HCT116 (cell line): ENCODE measurements around the gene LHX4. TPM values are rescaled to one million over a fixed set of nuclear protein-coding genes. Genes with fewer than 3 reads are reported as not detected.

Source experiments
- ATAC-seq: fragments of 200-7000 bp; cut with Tn5 transposase; 2 replicates; pipeline ENCODE4 v1.9.1; 2020; ENCODE audit warnings: mild to moderate bottlenecking, moderate library complexity
- BruUV-seq: library from RNA; stranded (reverse); fragments of 400-500 nt; replicated peaks from 2 replicates; lab custom pipeline; 2021; lab: Mats Ljungman, UMichigan
- CTCF ChIA-PET: fragments of 300-600 bp; sonication (Branson Sonifier 250); formaldehyde crosslinking; loops from one replicate; lab custom pipeline; 2021; ENCODE audit warnings: antibody characterized with exemption; lab: Charles Lee
- POLR2A ChIA-PET: fragments of 300-600, 350-600 bp; sonication (Branson Sonifier 250); formaldehyde crosslinking; loops from one replicate; lab custom pipeline; 2021; ENCODE audit warnings: antibody characterized with exemption; lab: Charles Lee
- RAD21 ChIA-PET, 2 experiments: fragments of 300-600 bp; sonication (Branson Sonifier 250); formaldehyde crosslinking; loops; one replicate each; lab custom pipeline; 2023; ENCODE audit warnings: low total read pairs in 2 of 2; ENCODE audit not compliant: uncharacterized antibody in 2 of 2, unreplicated experiment in 2 of 2, low non-redundant PET in 1 of 2; lab: Charles Lee
- DNase-seq: peaks from one replicate; pipeline ENCODE4 v3.0.0-alpha.2; 2010; ENCODE audit warnings: low read depth, low spot score
- H2AFZ ChIP-seq: fragments of 200-600 bp; shearing (Covaris generic), sonication (generic); 2 replicates; pipeline ENCODE4 v1.6.1; 2017; ENCODE audit warnings: low read depth, mixed run types, mixed read lengths, antibody characterized with exemption, low read length; ENCODE audit not compliant: poor library complexity, severe bottlenecking
- H3K27ac ChIP-seq: 2 replicates; pipeline ENCODE4 v1.5.1; 2012; ENCODE audit warnings: low read depth, low read length
- H3K27me3 ChIP-seq: fragments of 200-600 bp; sonication (generic); 2 replicates; pipeline ENCODE4 v1.6.1; 2016; ENCODE audit warnings: mixed run types, low read length, mixed read lengths; ENCODE audit not compliant: insufficient read depth
- H3K36me3 ChIP-seq, 2 experiments: fragments of 200-500 bp in 1 of 2; fragments of 200-600 bp in 1 of 2; sonication (Bioruptor generic) in 1 of 2; sonication (generic) in 1 of 2; 2 replicates each; pipeline versions ENCODE4 v1.5.1 to v1.6.1; 2014 to 2016; ENCODE audit warnings: low read length in 2 of 2, inconsistent platforms in 1 of 2, mixed read lengths in 1 of 2, mixed run types in 1 of 2; ENCODE audit not compliant: insufficient read depth in 2 of 2, control insufficient read depth in 1 of 2
- H3K4me1 ChIP-seq, 2 experiments: fragments of 200-600 bp in 1 of 2; sonication (generic) in 1 of 2; 2 replicates each; pipeline versions ENCODE4 v1.5.1 to v1.6.1; 2012 to 2017; ENCODE audit warnings: low read length in 2 of 2, inconsistent platforms in 1 of 2, mild to moderate bottlenecking in 1 of 2, mixed read lengths in 1 of 2, mixed run types in 1 of 2, moderate library complexity in 1 of 2; ENCODE audit not compliant: insufficient read depth in 2 of 2, control insufficient read depth in 1 of 2
- H3K4me2 ChIP-seq: fragments of 200-600 bp; sonication (generic); 2 replicates; pipeline ENCODE4 v1.6.1; 2017; ENCODE audit warnings: mixed run types, low read length, mixed read lengths
- H3K4me3 ChIP-seq, 2 experiments: fragments of 200-600 bp in 1 of 2; sonication (generic) in 1 of 2; replicated peaks in 1 of 2; 2 replicates each; pipeline ENCODE4 v1.5.1; 2011 to 2016; ENCODE audit warnings: low read length in 2 of 2, control low read depth in 1 of 2, low read depth in 1 of 2, mild to moderate bottlenecking in 1 of 2, mixed read lengths in 1 of 2, mixed run types in 1 of 2
- H3K79me2 ChIP-seq: fragments of 200-600 bp; sonication (generic); 2 replicates; pipeline ENCODE4 v1.6.1; 2017; ENCODE audit warnings: mild to moderate bottlenecking, mixed run types, low read length, moderate library complexity, mixed read lengths; ENCODE audit not compliant: insufficient read depth
- H3K9ac ChIP-seq: fragments of 200-600 bp; sonication (generic); 2 replicates; pipeline ENCODE4 v1.6.1; 2016; ENCODE audit warnings: low read length, mixed read lengths
- H3K9me2 ChIP-seq: fragments of 200-600 bp; sonication (generic), shearing (Covaris generic); 2 replicates; pipeline ENCODE4 v1.6.1; 2017; ENCODE audit warnings: mixed run types, mild to moderate bottlenecking, moderate library complexity; ENCODE audit not compliant: insufficient read depth
- H3K9me3 ChIP-seq, 2 experiments: fragments of 200-500 bp in 1 of 2; fragments of 200-600 bp in 1 of 2; sonication (Bioruptor generic) in 1 of 2; sonication (generic) in 1 of 2; 2 replicates each; pipeline ENCODE4 v1.6.1; 2014 to 2017; ENCODE audit warnings: low read length in 2 of 2, mixed read lengths in 2 of 2, inconsistent platforms in 1 of 2, low read depth in 1 of 2, mild to moderate bottlenecking in 1 of 2, mixed run types in 1 of 2, moderate library complexity in 1 of 2; ENCODE audit not compliant: control insufficient read depth in 1 of 2, insufficient read depth in 1 of 2
- H4K20me1 ChIP-seq: fragments of 200-600 bp; sonication (generic), shearing (Covaris generic); 2 replicates; pipeline ENCODE4 v1.6.1; 2017; ENCODE audit warnings: mixed run types, mild to moderate bottlenecking, moderate library complexity; ENCODE audit not compliant: insufficient read depth
- CEBPB ChIP-seq: IDR thresholded peaks from 2 replicates; pipeline ENCODE4 v1.6.1; 2012; ENCODE audit warnings: low read depth
- ELF1 ChIP-seq: IDR thresholded peaks from 2 replicates; pipeline ENCODE4 v1.6.1; 2012; ENCODE audit warnings: low read depth, borderline replicate concordance
- FOSL1 ChIP-seq: IDR thresholded peaks from 2 replicates; pipeline ENCODE4 v1.6.1; 2012; ENCODE audit warnings: low read depth
- JUND ChIP-seq: IDR thresholded peaks from 2 replicates; pipeline ENCODE4 v1.6.1; 2012
- POLR2A ChIP-seq: IDR thresholded peaks from 2 replicates; pipeline ENCODE4 v1.7.0; 2011; ENCODE audit warnings: borderline replicate concordance; ENCODE audit not compliant: insufficient read depth, insufficient read length; ENCODE audit errors: extremely low read depth
- POLR2AphosphoS5 ChIP-seq: IDR thresholded peaks from 2 replicates; pipeline ENCODE4 v1.6.1; 2011; ENCODE audit warnings: mild to moderate bottlenecking, low read depth, low read length, moderate library complexity
- RAD21 ChIP-seq: IDR thresholded peaks from 2 replicates; pipeline ENCODE4 v1.6.1; 2012; ENCODE audit warnings: low read depth, mild to moderate bottlenecking
- SIN3A ChIP-seq: IDR thresholded peaks from 2 replicates; pipeline ENCODE4 v1.6.1; 2012; ENCODE audit warnings: low read depth
- SP1 ChIP-seq: IDR thresholded peaks from 2 replicates; pipeline ENCODE4 v1.6.1; 2012; ENCODE audit warnings: low read depth
- YY1 ChIP-seq: IDR thresholded peaks from 2 replicates; pipeline ENCODE4 v1.6.1; 2011; ENCODE audit warnings: low read length, low read depth, moderate library complexity, mild to moderate bottlenecking; ENCODE audit not compliant: insufficient replicate concordance; ENCODE audit errors: extremely low read depth
- ZFX ChIP-seq: fragments of 450-650 bp; IDR thresholded peaks from 2 replicates; pipeline ENCODE4 v1.6.1; 2017
- intact Hi-C: fragments of 100-400 bp; cut with micrococcal nuclease; formaldehyde crosslinking; loops from 2 replicates; pipeline ENCODE4 v1.10.0; 2022
- total RNA-seq: library from RNA; stranded (reverse); gene quantifications from one replicate; pipeline ENCODE4 v1.2.1, GENCODE V29; 2021; ENCODE audit not compliant: unreplicated experiment
- TF ChIP-seq, protein P1 (sequence below): IDR thresholded peaks from 2 replicates; pipeline ENCODE4 v1.6.1; 2012
- TF ChIP-seq, protein P2 (sequence below): IDR thresholded peaks from 2 replicates; pipeline ENCODE4 v1.6.1; 2011; ENCODE audit warnings: mild to moderate bottlenecking, low read length, moderate library complexity; ENCODE audit not compliant: insufficient replicate concordance; ENCODE audit errors: extremely low read depth
- TF ChIP-seq, protein P3 (sequence below), 3 experiments: fragments of 200-600 bp in 1 of 3; sonication (generic) in 1 of 3; IDR thresholded peaks in 2 of 3; conservative IDR thresholded peaks in 1 of 3; 2 replicates each; pipeline ENCODE4 v1.5.1; 2012 to 2017; ENCODE audit warnings: low read depth in 2 of 3, low read length in 2 of 3, antibody characterized with exemption in 1 of 3, borderline replicate concordance in 1 of 3, control low read depth in 1 of 3, mild to moderate bottlenecking in 1 of 3, mixed read lengths in 1 of 3, mixed run types in 1 of 3, moderate library complexity in 1 of 3; ENCODE audit not compliant: insufficient read depth in 1 of 3

The LHX4 gene
- total RNA-seq, 1 experiment from 2014 or later: 0.44 TPM

DNA sequence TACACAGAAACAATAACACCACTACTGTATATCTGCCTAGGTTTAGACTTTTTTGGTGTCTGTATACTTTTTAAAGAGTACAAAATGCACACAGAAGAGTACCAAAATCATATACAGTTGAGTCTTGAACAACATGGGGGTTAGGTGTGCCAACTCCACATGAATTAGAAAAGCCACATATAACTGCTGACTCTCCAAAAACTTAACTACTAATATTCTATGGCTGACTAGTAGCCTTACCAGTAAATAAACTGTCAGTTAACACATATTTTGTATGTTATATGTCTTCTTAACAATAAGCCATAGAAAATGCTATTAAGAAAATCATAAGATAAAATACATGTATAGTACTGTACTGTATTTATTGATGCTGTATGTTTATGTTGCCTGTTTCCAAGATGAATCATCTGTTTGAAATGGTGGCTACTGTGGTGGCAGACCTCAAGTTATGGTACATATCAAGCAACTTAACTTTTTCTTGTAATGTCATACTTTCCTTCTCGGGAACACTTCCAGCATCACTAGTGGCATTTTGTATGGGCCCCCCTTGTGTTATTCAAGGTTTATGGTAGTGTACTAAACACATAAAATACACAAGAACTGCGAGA lies 71.2 kb downstream of the LHX4 start:
- no peaks in the 10 kb centered on the region for H3K4me1 ChIP-seq
- ChIA-PET RAD21 (no interaction called here), CTCF (no interaction called here), POLR2A (no interaction called here)
- no peak overlapping the region for H3K4me3 ChIP-seq
- ATAC-seq (no peak), DNase-seq (no peak)
- intact Hi-C loops: no loop called here
- H2AFZ ChIP-seq: no peak overlapping the region
- H3K4me2 ChIP-seq: no peak overlapping the region
- H3K9ac ChIP-seq: no peak overlapping the region
- H3K9me2 ChIP-seq: no peaks in the 10 kb centered on the region
- no peak for TF ChIP-seq POLR2AphosphoS5
- TF ChIP-seq, protein P1, sequence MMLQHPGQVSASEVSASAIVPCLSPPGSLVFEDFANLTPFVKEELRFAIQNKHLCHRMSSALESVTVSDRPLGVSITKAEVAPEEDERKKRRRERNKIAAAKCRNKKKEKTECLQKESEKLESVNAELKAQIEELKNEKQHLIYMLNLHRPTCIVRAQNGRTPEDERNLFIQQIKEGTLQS: no peak
- no peak for TF ChIP-seq YY1
- TF ChIP-seq ELF1: no peak
- no peak for TF ChIP-seq SIN3A
- no peak for TF ChIP-seq CEBPB
- TF ChIP-seq JUND: no peak
- no peak for TF ChIP-seq POLR2A
- no peak for TF ChIP-seq ZFX
- H4K20me1 ChIP-seq: no peaks in the 10 kb centered on the region
- no peaks in the 10 kb centered on the region for H3K27me3 ChIP-seq
- H3K27ac ChIP-seq: no peak overlapping the region
- no peaks in the 10 kb centered on the region for H3K9me3 ChIP-seq
- H3K36me3 ChIP-seq: no peaks in the 10 kb centered on the region
- no TSS peak for BruUV-seq
- H3K79me2 ChIP-seq: peaks cover 5% of the 10 kb centered on the region; the same call in 1 of the 2 replicates

DNA sequence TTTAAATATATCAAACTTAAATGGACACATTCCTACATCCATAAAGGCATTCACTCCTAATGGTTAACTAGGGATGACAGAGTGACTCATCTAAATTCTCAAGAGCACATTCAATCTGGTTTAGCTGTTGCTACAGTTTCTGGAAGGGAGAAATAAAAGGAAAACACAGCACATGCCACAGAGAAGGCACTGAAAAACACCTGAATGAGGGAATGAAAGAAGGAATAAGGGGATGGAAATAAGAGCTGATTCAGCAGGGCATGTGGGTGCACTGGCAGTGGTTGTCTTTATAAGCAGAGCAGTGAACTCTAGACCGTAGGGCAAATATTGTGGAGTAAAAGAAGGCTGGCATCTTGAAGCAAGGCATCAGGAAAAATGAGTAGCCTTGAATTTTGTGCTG lies 79.3 kb downstream of the LHX4 start:
- intact Hi-C loops: no loop called here
- ChIA-PET CTCF (no interaction called here), POLR2A (no interaction called here), RAD21 (no interaction called here)
- H3K27ac ChIP-seq: no peak overlapping the region
- peak overlapping the region; percentile 26; the same call in 1 of the 2 replicates for H3K4me2 ChIP-seq
- no peaks in the 10 kb centered on the region for H3K27me3 ChIP-seq
- no peaks in the 10 kb centered on the region for H3K9me3 ChIP-seq
- no peak overlapping the region for H3K4me3 ChIP-seq
- peaks cover 8 to 30% of the 10 kb centered on the region in 2 experiments; a peak in 3 of 4 replicates for H3K4me1 ChIP-seq
- H3K9me2 ChIP-seq: no peaks in the 10 kb centered on the region
- no peak for DNase-seq
- no peaks in the 10 kb centered on the region for H4K20me1 ChIP-seq
- no peaks in the 10 kb centered on the region for H3K79me2 ChIP-seq
- ATAC-seq: no peak
- BruUV-seq: no TSS peak
- no peak overlapping the region for H3K9ac ChIP-seq
- no peaks in the 10 kb centered on the region; a peak in 1 of 4 replicates for H3K36me3 ChIP-seq
- H2AFZ ChIP-seq: no peak overlapping the region
- TF ChIP-seq CEBPB (no peak), ZFX (no peak), SIN3A (no peak), RAD21 (no peak), SP1 (no peak), FOSL1 (no peak), YY1 (no peak)
- TF ChIP-seq, protein P2, sequence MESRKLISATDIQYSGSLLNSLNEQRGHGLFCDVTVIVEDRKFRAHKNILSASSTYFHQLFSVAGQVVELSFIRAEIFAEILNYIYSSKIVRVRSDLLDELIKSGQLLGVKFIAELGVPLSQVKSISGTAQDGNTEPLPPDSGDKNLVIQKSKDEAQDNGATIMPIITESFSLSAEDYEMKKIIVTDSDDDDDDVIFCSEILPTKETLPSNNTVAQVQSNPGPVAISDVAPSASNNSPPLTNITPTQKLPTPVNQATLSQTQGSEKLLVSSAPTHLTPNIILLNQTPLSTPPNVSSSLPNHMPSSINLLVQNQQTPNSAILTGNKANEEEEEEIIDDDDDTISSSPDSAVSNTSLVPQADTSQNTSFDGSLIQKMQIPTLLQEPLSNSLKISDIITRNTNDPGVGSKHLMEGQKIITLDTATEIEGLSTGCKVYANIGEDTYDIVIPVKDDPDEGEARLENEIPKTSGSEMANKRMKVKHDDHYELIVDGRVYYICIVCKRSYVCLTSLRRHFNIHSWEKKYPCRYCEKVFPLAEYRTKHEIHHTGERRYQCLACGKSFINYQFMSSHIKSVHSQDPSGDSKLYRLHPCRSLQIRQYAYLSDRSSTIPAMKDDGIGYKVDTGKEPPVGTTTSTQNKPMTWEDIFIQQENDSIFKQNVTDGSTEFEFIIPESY: no peak
- TF ChIP-seq, protein P1: no peak
- TF ChIP-seq, protein P3, sequence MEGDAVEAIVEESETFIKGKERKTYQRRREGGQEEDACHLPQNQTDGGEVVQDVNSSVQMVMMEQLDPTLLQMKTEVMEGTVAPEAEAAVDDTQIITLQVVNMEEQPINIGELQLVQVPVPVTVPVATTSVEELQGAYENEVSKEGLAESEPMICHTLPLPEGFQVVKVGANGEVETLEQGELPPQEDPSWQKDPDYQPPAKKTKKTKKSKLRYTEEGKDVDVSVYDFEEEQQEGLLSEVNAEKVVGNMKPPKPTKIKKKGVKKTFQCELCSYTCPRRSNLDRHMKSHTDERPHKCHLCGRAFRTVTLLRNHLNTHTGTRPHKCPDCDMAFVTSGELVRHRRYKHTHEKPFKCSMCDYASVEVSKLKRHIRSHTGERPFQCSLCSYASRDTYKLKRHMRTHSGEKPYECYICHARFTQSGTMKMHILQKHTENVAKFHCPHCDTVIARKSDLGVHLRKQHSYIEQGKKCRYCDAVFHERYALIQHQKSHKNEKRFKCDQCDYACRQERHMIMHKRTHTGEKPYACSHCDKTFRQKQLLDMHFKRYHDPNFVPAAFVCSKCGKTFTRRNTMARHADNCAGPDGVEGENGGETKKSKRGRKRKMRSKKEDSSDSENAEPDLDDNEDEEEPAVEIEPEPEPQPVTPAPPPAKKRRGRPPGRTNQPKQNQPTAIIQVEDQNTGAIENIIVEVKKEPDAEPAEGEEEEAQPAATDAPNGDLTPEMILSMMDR (IDR thresholded peaks at IDR 0.05 in 2 of 3, conservative IDR thresholded peaks at IDR 0.05 in 1 of 3; ENCODE audit: borderline replicate concordance in 1 of 3, insufficient read depth in 1 of 3, low read depth in 2 of 3, low read length in 2 of 3): no peak
